A673 (cell line): ENCODE results near the gene MPP4.

Experiments used
- CTCF ChIP-seq: fragments of 300-800, 200-600 bp; sonication (generic); conservative IDR thresholded peaks from 2 replicates; pipeline ENCODE4 v1.5.1; 2017; ENCODE audit warnings: low read depth, mild to moderate bottlenecking, antibody characterized with exemption, low read length, moderate library complexity, mixed read lengths
- EZH2 ChIP-seq: fragments of 200-600 bp; sonication (generic); IDR thresholded peaks from 2 replicates; pipeline ENCODE4 v1.6.1; 2017; ENCODE audit warnings: borderline replicate concordance, low read depth, mild to moderate bottlenecking, mixed read lengths, antibody characterized with exemption, low read length; ENCODE audit not compliant: poor library complexity, severe bottlenecking

- TF ChIP-seq CTCF (no peak), EZH2 (no peak)
Observed at GRCh38 chr2:201674298-201674697, 24.1 kb downstream of the MPP4 start.
